ENCODE results near the gene POR.

The POR gene

GRCh38 chr7:75979759-75980429, 64.9 kb downstream of the POR start:
- DNase-seq (ENCODE audit: low spot score), result no peak

DNA sequence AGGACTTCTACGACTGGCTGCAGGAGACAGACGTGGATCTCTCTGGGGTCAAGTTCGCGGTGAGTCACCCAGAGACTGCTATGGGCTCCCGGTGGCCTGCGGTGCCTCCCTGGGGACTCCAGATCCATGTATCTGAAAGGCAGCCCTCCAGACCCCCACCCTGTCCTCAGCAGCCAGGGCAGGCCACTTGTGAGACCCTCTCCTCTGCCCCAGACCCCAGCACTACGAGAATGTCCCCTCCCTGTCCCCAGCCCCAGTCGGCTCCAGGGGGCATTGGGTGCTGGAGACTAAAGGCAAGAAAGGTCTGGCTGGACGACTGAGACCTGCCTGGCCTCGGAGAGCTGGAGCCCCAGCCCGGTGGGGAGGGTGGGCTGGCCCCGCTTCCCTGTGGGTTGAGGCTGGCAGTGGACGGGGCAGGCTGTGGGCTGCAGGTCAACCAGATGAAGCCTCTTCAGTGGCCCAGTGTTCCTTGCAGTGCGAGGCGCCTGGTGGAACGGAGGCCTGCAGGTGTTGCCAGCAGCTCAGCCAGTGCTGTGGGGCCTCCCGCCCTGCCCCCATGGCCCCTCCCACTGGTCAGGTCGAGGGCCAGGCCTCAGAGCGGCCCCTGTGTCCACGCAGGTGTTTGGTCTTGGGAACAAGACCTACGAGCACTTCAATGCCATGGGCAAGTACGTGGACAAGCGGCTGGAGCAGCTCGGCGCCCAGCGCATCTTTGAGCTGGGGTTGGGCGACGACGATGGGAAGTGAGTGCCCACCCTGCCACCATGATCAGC, 65.7 kb downstream of the POR start:
- no peak for DNase-seq (ENCODE audit: low spot score)

DNA sequence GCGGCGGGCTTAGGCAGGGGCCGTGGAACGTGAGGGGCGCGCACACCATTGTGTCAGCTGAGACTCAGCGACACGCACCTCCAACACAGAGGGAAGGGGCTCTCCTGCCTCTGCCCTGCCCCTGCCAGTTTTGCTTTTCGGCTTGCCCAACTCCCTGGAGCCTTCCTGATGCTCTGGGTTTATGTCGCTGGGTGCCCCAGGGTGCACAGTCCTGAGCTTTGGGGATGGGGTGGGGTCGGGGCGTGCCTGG, 66.2 kb downstream of the POR start:
- no peak for DNase-seq (ENCODE audit: low spot score)

- DNase-seq (ENCODE audit: low spot score), result no peak
Observed at GRCh38 chr7:75981453-75982305, 66.7 kb downstream of the POR start.

DNA sequence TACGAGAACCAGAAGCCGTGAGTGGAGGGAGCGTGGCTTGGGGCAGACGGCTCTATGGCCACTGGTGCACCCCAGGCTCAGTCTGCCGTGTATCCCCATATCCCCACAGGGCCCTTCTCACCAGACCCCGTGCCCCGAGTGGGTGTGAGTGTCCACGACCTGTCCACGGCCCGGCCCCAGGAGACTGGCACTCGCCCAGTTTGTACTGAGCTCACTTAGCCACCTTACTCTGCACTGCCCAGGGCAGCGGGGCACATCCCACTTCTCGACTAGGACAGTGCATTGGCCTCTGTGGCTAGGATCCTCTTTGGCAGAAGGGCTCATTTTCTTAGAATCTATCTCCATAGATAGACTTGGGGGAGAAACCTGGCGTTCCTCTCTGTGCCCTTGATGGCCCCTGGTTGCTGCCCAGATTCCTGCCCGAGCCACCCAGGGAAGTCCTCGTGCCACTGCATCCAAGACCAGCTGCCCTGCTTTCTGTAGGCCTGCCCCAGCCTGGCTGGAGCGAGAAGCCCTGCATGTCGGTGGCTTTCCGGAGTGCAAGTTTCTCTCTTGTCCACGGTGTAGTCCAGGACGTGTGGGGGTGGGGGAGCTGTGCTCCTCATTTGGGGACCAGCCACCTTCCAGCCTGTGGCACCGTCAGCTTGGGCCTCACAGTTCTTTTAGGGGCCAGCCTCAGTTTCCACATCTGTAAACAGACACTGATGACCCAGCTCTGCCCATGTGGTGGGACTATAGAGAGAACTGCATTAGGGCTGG, 67.5 kb downstream of the POR start:
- DNase-seq (ENCODE audit: low spot score), result no peak

DNA sequence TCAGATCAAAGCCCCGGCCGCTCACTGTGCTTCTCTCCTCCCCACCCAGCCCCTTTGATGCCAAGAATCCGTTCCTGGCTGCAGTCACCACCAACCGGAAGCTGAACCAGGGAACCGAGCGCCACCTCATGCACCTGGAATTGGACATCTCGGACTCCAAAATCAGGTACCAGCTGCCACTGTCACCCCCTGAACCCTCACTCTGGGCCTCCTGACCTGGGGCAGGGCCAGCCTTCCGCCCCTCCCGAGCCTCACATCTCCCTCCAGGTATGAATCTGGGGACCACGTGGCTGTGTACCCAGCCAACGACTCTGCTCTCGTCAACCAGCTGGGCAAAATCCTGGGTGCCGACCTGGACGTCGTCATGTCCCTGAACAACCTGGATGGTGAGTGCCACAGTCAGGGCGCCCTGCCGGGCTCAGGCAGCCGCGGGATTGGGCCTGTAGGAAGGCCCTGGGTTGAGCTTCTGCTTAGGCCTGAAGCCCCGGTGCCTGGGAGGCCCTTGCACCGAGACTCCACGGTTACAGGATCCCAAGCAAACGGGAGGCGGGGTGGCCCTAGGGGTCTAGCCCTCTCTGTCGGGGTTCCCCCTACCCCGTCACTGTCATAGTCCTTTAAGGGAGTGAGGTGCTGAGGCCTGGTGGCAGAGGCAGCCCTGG, 68.6 kb downstream of the POR start:
- no peak for DNase-seq (ENCODE audit: low spot score)

GRCh38 chr7:75984130-75985008, 69.4 kb downstream of the POR start:
- no peak for DNase-seq (ENCODE audit: low spot score)

- no peak for DNase-seq (ENCODE audit: low spot score)
Observed at GRCh38 chr7:75985009-75985517, 70.1 kb downstream of the POR start.

- DNase-seq (ENCODE audit: low spot score), result no peak
Observed at GRCh38 chr7:75985518-75986146, 70.7 kb downstream of the POR start.

DNA sequence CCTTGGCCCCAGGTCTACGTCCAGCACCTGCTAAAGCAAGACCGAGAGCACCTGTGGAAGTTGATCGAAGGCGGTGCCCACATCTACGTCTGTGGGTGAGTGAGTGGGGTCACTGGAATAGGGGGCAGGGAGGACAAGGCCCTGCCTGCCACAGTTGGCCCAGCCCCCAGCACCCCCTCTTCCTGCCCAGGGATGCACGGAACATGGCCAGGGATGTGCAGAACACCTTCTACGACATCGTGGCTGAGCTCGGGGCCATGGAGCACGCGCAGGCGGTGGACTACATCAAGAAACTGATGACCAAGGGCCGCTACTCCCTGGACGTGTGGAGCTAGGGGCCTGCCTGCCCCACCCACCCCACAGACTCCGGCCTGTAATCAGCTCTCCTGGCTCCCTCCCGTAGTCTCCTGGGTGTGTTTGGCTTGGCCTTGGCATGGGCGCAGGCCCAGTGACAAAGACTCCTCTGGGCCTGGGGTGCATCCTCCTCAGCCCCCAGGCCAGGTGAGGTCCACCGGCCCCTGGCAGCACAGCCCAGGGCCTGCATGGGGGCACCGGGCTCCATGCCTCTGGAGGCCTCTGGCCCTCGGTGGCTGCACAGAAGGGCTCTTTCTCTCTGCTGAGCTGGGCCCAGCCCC, 71.3 kb downstream of the POR start:
- no peak for DNase-seq (ENCODE audit: low spot score)

DNA sequence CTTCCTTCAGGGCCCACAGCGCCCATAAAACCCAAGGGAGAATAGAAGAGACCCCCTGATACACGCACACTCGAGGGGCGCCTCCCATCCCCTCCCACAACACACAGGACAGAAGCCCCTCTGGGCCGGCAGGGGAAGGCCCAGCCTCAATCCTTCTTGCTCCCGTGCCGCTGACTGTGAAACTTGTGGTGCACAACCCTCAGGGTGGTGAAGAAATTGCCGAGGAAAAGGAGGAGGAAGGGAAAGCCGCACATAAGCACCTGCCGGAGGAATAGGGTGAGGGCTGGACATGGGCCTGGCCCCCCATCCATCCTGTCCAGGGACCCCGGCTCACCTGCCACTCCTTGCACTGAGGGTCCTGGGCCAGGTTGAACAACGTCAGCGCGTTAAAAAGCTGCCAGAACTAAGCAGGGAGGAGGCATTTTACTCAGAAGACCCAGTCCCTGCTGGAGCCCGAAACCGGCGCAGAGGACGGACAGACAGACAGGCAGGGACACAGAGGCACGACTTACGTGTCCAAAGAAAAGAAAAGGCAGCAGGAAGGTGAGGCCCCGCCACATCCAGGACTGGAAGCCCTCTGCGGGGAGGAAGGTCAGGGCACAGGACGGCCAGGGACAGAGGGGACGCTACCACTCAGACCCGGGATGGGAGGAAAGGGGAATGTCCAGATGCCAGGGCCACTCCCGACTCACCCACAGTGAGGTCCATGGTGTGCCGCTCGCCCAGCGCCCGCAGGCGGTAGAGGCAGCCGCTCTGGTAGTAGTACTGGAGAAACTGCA, 72.3 kb downstream of the POR start:
- DNase-seq (ENCODE audit: low spot score), result no peak

- DNase-seq (ENCODE audit: low spot score), result no peak
Observed at GRCh38 chr7:75987805-75988567, 73.0 kb downstream of the POR start.

DNA sequence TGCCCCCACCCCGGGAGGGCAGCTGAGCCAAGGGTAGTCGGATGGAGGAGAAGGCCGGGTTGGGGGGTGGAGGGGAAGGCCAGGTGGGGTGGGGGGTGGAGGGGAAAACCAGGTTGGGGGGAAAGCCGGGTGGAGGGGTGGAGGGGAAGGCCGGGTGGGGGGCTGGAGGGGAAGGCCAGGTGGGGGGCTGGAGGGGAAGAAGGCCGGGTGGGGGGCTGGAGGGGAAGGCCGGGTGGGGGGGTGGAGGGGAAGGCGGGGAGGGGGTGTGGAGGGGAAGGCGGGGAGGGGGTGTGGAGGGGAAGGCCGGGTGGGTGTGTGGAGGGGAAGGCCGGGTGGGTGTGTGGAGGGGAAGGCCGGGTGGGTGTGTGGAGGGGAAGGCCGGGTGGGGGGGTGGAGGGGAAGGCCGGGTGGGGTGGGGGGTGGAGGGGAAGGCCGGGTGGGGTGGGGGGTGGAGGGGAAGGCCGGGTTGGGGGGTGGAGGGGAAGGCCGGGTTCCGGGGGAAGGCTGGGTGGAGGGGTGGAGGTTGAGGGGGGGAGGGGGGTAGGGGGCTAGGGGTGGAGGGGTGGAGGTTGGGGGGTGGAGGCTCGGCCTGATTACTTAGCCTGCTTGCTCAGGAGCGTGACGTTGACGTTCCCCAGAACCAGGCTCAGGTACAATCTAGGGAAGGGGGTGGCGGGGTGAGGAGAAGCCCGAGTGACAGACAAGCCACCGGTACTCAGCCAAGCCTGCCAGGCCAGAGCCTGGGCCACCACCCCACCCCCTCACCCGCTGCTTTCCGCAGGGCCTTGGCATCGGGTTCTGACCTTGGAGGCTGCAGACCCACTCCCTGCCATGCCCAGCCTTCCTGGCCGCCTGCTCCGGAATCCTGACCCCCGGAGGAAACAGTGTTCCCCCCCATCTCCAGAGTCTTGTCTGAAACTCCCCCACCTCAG, 73.9 kb downstream of the POR start:
- DNase-seq (ENCODE audit: low spot score), result no peak

DNA sequence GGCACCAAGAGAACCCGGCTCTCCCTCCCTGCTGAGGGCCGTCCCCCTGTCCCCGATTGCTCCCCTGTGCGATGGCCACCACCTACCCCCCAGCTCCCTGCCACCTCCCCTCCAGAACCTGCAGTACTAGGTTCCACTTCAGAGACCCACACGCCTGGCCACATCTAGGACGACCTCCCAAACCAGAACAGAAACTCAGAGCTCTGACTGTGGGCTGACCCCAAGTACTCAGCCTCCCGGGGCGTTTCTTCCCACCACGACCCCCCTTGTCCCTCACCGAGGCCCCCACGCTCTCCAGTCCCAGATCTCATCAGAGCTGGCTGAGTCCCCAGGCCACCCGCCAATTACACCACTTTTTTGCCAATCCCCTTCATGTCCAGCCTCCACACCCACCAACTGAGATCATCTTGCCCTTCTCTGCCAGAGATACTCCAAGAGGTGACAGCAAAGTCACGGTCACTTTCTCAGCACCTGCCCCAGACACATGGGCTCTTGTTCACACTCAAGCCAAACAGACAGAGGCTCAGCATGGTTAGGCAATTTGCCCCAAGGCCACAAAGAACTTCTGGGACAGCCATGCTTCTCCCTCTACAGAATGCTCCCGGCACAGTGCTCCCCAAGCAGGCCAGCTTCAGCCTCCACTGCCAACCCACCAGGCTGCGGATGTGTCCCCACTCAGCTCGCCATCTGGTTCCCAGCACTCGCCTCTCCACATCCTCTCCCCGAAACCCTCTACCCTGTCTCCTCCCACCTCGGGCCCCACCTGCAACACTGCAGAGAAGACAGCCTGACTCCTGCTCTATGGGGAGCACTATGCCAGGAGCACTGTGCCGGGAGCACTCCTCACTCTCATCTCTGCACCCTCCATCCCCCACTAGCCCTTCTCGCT, 74.8 kb downstream of the POR start:
- no peak for DNase-seq (ENCODE audit: low spot score)

DNA sequence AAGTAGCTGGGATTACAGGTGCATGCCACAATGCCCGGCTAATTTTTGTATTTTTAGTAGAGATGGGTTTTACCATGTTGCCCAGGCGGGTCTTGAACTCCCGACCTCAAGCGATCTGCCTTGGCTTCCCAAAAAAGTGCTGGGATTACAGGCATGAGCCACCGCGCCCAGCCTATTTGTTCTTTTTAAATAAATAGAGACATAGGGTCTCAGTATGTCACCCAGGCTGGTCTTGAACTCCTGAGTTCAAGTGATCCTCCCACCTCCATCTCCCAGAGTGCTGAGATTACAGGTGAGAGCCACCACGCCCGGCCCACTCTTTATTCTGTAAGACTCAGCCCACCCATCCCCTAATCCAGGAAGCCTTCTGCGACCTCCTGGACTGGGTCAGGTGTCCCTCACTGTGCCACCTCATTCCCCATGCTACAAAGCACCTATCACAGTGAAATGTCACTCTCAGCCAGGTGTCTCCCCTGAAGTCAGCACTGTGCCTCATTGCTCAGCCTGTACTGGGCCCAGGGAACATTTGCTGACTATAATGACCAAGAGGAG, 76.7 kb downstream of the POR start:
- no peak for DNase-seq (ENCODE audit: low spot score)

Measured in putamen (tissue), 1 donor.